PC-9 (cell line): Measurements from ENCODE around the gene MSH5. TPM values are rescaled to one million over a fixed set of nuclear protein-coding genes. Genes with fewer than 3 reads are reported as not detected.

Source experiments
- BruUV-seq: library from RNA; stranded (reverse); fragments of 400-500 nt; replicated peaks from 2 replicates; lab custom pipeline; 2021; lab: Mats Ljungman, UMichigan
- CTCF ChIA-PET: fragments of 300-600 bp; sonication (Branson Sonifier 250); formaldehyde crosslinking; loops from one replicate; lab custom pipeline; 2022; ENCODE audit warnings: antibody characterized with exemption; lab: Charles Lee
- POLR2A ChIA-PET: fragments of 300-600 bp; sonication (Branson Sonifier 250); formaldehyde crosslinking; loops from one replicate; lab custom pipeline; 2022; ENCODE audit warnings: antibody characterized with exemption; ENCODE audit not compliant: unreplicated experiment; lab: Charles Lee
- DNase-seq, 2 experiments: peaks; one replicate each; pipeline versions ENCODE4 v3.0.0 to v3.0.0-alpha.2; 2015 to 2022; ENCODE audit warnings: mixed read lengths in 1 of 2
- H2AFZ ChIP-seq: fragments of 200-600 bp; sonication (generic); 2 replicates; pipeline ENCODE4 v1.8.1; 2017; ENCODE audit warnings: antibody characterized with exemption
- H3F3A ChIP-seq: fragments of 200-600 bp; sonication (generic); 2 replicates; pipeline ENCODE4 v1.8.1; 2017; ENCODE audit warnings: antibody characterized with exemption, mild to moderate bottlenecking, low read depth; ENCODE audit not compliant: insufficient read depth
- H3K27ac ChIP-seq: fragments of 200-600 bp; sonication (generic); 2 replicates; pipeline ENCODE4 v1.6.1; 2016; ENCODE audit warnings: mixed run types
- H3K27me3 ChIP-seq: fragments of 200-600 bp; sonication (generic); 2 replicates; pipeline ENCODE4 v1.6.1; 2016; ENCODE audit warnings: low read depth, mixed run types; ENCODE audit not compliant: insufficient read depth
- H3K36me3 ChIP-seq: fragments of 200-600 bp; sonication (generic); 2 replicates; pipeline ENCODE4 v1.6.1; 2016; ENCODE audit warnings: low read depth, mixed run types
- H3K4me1 ChIP-seq: fragments of 200-600 bp; sonication (generic); replicated peaks from 2 replicates; pipeline ENCODE4 v1.6.1; 2016; ENCODE audit warnings: mixed run types; ENCODE audit not compliant: insufficient read depth
- H3K4me2 ChIP-seq: fragments of 200-600 bp; sonication (generic); 2 replicates; pipeline ENCODE4 v1.6.1; 2017; ENCODE audit warnings: mixed run types
- H3K4me3 ChIP-seq: fragments of 200-600 bp; sonication (generic); 2 replicates; pipeline ENCODE4 v1.6.1; 2016; ENCODE audit warnings: mixed run types
- H3K79me2 ChIP-seq: fragments of 200-600 bp; sonication (generic); 2 replicates; pipeline ENCODE4 v1.6.1; 2017; ENCODE audit warnings: low read depth, mixed run types
- H3K9me2 ChIP-seq: fragments of 200-600 bp; sonication (generic); 2 replicates; pipeline ENCODE4 v1.8.1; 2017; ENCODE audit warnings: mild to moderate bottlenecking; ENCODE audit not compliant: insufficient read depth
- H3K9me3 ChIP-seq: fragments of 200-600 bp; sonication (generic); 2 replicates; pipeline ENCODE4 v1.8.1; 2016; ENCODE audit warnings: low read depth; ENCODE audit not compliant: insufficient read depth
- H4K20me1 ChIP-seq: fragments of 200-600 bp; sonication (generic); 2 replicates; pipeline ENCODE4 v1.8.1; 2017; ENCODE audit not compliant: insufficient read depth
- CTCF ChIP-seq: fragments of 200-600 bp; sonication (generic); conservative IDR thresholded peaks from 2 replicates; pipeline ENCODE4 v1.6.1; 2017; ENCODE audit warnings: mixed run types, antibody characterized with exemption, mild to moderate bottlenecking, moderate library complexity
- EZH2 ChIP-seq: fragments of 200-600 bp; sonication (generic); IDR thresholded peaks from 2 replicates; pipeline ENCODE4 v1.8.0; 2017; ENCODE audit warnings: antibody characterized with exemption, low read depth
- intact Hi-C: fragments of 100-400 bp; cut with micrococcal nuclease; formaldehyde crosslinking; loops from one replicate; pipeline ENCODE4 v1.10.0; 2022; ENCODE audit not compliant: unreplicated experiment
- total RNA-seq: library from RNA; stranded (reverse); gene quantifications from 2 replicates; pipeline ENCODE4 v1.2.3, GENCODE V29; 2021

MSH5 gene
- total RNA-seq, 1 experiment from 2014 or later, result 50.0 TPM

- POLR2A ChIA-PET, result interaction anchor here (0.6 to 1.2 kb wide), 2 partner anchors 33 to 422 kb away, joined by 5 to 7 read pairs; partner anchors contain the start of genes CLIC1 and PBX2
- intact Hi-C loops, result loop anchor here (1.0 kb wide), 2 partner anchors 39 to 88 kb away; partner anchors contain the start of gene DDAH2
Observed at GRCh38 chr6:31768363-31769257, 28.8 kb downstream of the MSH5 start.

GRCh38 chr6:31769684-31770371, 30.0 kb downstream of the MSH5 start:
- Histone ChIP-seq H3K9me3 (no peaks in the 10 kb centered on the region), H3K27ac (no peak overlapping the region), H3F3A (peaks cover 13% of the 10 kb centered on the region; the same call in 1 of the 2 replicates), H4K20me1 (no peaks in the 10 kb centered on the region), H3K9me2 (no peaks in the 10 kb centered on the region), H3K79me2 (no peaks in the 10 kb centered on the region), H3K4me3 (no peak overlapping the region), H3K4me2 (no peak overlapping the region), H3K27me3 (no peaks in the 10 kb centered on the region), H3K36me3 (no peaks in the 10 kb centered on the region), H3K4me1 (peaks cover 5% of the 10 kb centered on the region), H2AFZ (no peak overlapping the region)
- no TSS peak for BruUV-seq
- TF ChIP-seq CTCF (peak; percentile 93), EZH2 (no peak)
- intact Hi-C loops, result loop anchor here (1.0 to 10.0 kb wide), 3 partner anchors 41 to 185 kb away; partner anchors contain the start of genes DDAH2, NELFE and SKIC2
- DNase-seq, result peak; percentile 55 to 83
- ChIA-PET CTCF (interaction anchor here (0.6 to 2.2 kb wide), 10 partner anchors 23 to 128 kb away, joined by 3 to 13 read pairs (median 3); partner anchors contain the start of genes C6orf47, CLIC1, DDAH2 and LSM2), POLR2A (interaction anchor here (0.6 to 1.2 kb wide), 3 partner anchors 34 to 420 kb away, joined by 3 to 7 read pairs (median 5); partner anchors contain the start of genes CLIC1, EHMT2 and PBX2)

More at GRCh38 chr6:31768363-31769257, 28.8 kb downstream of the MSH5 start:
- Histone ChIP-seq H3K36me3 (no peaks in the 10 kb centered on the region), H3K79me2 (no peaks in the 10 kb centered on the region), H3K9me2 (no peaks in the 10 kb centered on the region), H3K27me3 (no peaks in the 10 kb centered on the region), H4K20me1 (no peaks in the 10 kb centered on the region), H3K4me2 (no peak overlapping the region), H2AFZ (no peak overlapping the region), H3K27ac (no peak overlapping the region), H3K4me3 (no peak overlapping the region), H3F3A (peaks cover 20% of the 10 kb centered on the region; the same call in 1 of the 2 replicates), H3K9me3 (no peaks in the 10 kb centered on the region), H3K4me1 (0 out of 2 replicates have a peak, but pooled peaks cover 3% of the 10 kb centered on the region)
- TF ChIP-seq EZH2, result no peak
- no peak for TF ChIP-seq CTCF
- CTCF ChIA-PET, result interaction anchor here (1.9 to 2.2 kb wide), 2 partner anchors 21 to 39 kb away, joined by 10 to 13 read pairs; partner anchors contain the start of gene DDAH2
- no TSS peak for BruUV-seq
- DNase-seq, result no peak

GRCh38 chr6:31770860-31771259, 31.1 kb downstream of the MSH5 start:
- no peaks in the 10 kb centered on the region for H4K20me1 ChIP-seq
- H3K27ac ChIP-seq, result no peak overlapping the region
- no peak overlapping the region for H3K4me3 ChIP-seq
- ChIA-PET CTCF (interaction anchor here (0.7 to 2.2 kb wide), 5 partner anchors 24 to 127 kb away, joined by 3 to 15 read pairs (median 11); partner anchors contain the start of genes LSM2 and LY6G5C), POLR2A (interaction anchor here (0.6 to 0.7 kb wide), 2 partner anchors 44 kb away, joined by 4 read pairs; no protein-coding TSS in a partner anchor)
- no peak overlapping the region for H3K4me2 ChIP-seq
- no peaks in the 10 kb centered on the region for H3K9me2 ChIP-seq
- intact Hi-C loops, result loop anchor here (10.0 kb wide), 1 partner anchor 184 kb away; the partner anchor contains the start of genes NELFE and SKIC2
- no TSS peak for BruUV-seq
- no peaks in the 10 kb centered on the region for H3K79me2 ChIP-seq
- peaks cover 15% of the 10 kb centered on the region for H3K4me1 ChIP-seq
- no peak overlapping the region for H2AFZ ChIP-seq
- TF ChIP-seq EZH2, result no peak
- TF ChIP-seq CTCF, result no peak
- no peak for DNase-seq
- H3K27me3 ChIP-seq, result no peaks in the 10 kb centered on the region
- H3K9me3 ChIP-seq, result no peaks in the 10 kb centered on the region
- H3K36me3 ChIP-seq, result no peaks in the 10 kb centered on the region
- peaks cover 13% of the 10 kb centered on the region; the same call in 1 of the 2 replicates for H3F3A ChIP-seq
